H9 (cell line): ENCODE measurements around the gene SUN1. TPM values are rescaled to one million over a fixed set of nuclear protein-coding genes. Genes with fewer than 3 reads are reported as not detected.

ENCODE experiments used
- DNase-seq: peaks from one replicate; pipeline ENCODE4 v3.0.0-alpha.2; 2017
- H2AFZ ChIP-seq: one replicate; pipeline ENCODE4 v1.6.1; 2013; ENCODE audit warnings: mild to moderate bottlenecking, low read length, control low read depth, moderate library complexity
- H2AK5ac ChIP-seq: 2 replicates; pipeline ENCODE4 v1.6.1; 2013; ENCODE audit warnings: low read length, control low read depth, mixed read lengths; ENCODE audit not compliant: insufficient read length
- H2BK120ac ChIP-seq: one replicate; pipeline ENCODE4 v1.6.1; 2013; ENCODE audit warnings: low read depth, mild to moderate bottlenecking, low read length, control low read depth, inconsistent platforms; ENCODE audit not compliant: poor library complexity, severe bottlenecking
- H2BK12ac ChIP-seq: 2 replicates; pipeline ENCODE4 v1.6.1; 2013; ENCODE audit warnings: low read length, control low read depth, mixed read lengths, low read depth; ENCODE audit not compliant: insufficient read length
- H2BK15ac ChIP-seq: 2 replicates; pipeline ENCODE4 v1.6.1; 2013; ENCODE audit warnings: low read depth, low read length, control low read depth
- H2BK20ac ChIP-seq: one replicate; pipeline ENCODE4 v1.6.1; 2013; ENCODE audit warnings: low read depth, mild to moderate bottlenecking, low read length, control low read depth, inconsistent platforms; ENCODE audit not compliant: poor library complexity, severe bottlenecking
- H2BK5ac ChIP-seq: 2 replicates; pipeline ENCODE4 v1.6.1; 2013; ENCODE audit warnings: low read length, control low read depth, mixed read lengths; ENCODE audit not compliant: insufficient read length
- H3K14ac ChIP-seq: 2 replicates; pipeline ENCODE4 v1.6.1; 2013; ENCODE audit warnings: low read length, control low read depth; ENCODE audit not compliant: insufficient read depth
- H3K18ac ChIP-seq: 2 replicates; pipeline ENCODE4 v1.6.1; 2013; ENCODE audit warnings: low read depth, mild to moderate bottlenecking, mixed read lengths, low read length, control low read depth; ENCODE audit not compliant: insufficient read length
- H3K23ac ChIP-seq: 2 replicates; pipeline ENCODE4 v1.6.1; 2013; ENCODE audit warnings: low read length, control low read depth, mixed read lengths, low read depth; ENCODE audit not compliant: insufficient read length
- H3K23me2 ChIP-seq: 2 replicates; pipeline ENCODE4 v1.6.1; 2013; ENCODE audit warnings: low read depth, mild to moderate bottlenecking, mixed read lengths, low read length, control low read depth; ENCODE audit not compliant: insufficient read length, poor library complexity, severe bottlenecking
- H3K27ac ChIP-seq: 2 replicates; pipeline ENCODE4 v1.5.1; 2013; ENCODE audit warnings: low read length, control low read depth, mixed read lengths, low read depth; ENCODE audit not compliant: insufficient read length
- H3K27me3 ChIP-seq: 2 replicates; pipeline ENCODE4 v1.6.1; 2013; ENCODE audit warnings: low read length, control low read depth, inconsistent platforms; ENCODE audit not compliant: insufficient read depth
- H3K4ac ChIP-seq: 2 replicates; pipeline ENCODE4 v1.6.1; 2013; ENCODE audit warnings: low read depth, mild to moderate bottlenecking, control low read depth, inconsistent platforms, low read length, moderate library complexity
- H3K4me1 ChIP-seq: 2 replicates; pipeline ENCODE4 v1.6.1; 2013; ENCODE audit warnings: low read length, control low read depth, inconsistent platforms; ENCODE audit not compliant: insufficient read depth
- H3K4me2 ChIP-seq: 2 replicates; pipeline ENCODE4 v1.6.1; 2013; ENCODE audit warnings: low read length, control low read depth, mixed read lengths; ENCODE audit not compliant: insufficient read length, insufficient read depth
- H3K56ac ChIP-seq: 2 replicates; pipeline ENCODE4 v1.6.1; 2013; ENCODE audit warnings: low read depth, mild to moderate bottlenecking, mixed read lengths, low read length, control low read depth; ENCODE audit not compliant: insufficient read length
- H3K79me1 ChIP-seq: 2 replicates; pipeline ENCODE4 v1.6.1; 2013; ENCODE audit warnings: low read depth, mild to moderate bottlenecking, moderate library complexity, low read length, control low read depth, inconsistent platforms; ENCODE audit not compliant: insufficient read depth, poor library complexity, severe bottlenecking
- H3K79me2 ChIP-seq: 2 replicates; pipeline ENCODE4 v1.6.1; 2013; ENCODE audit warnings: low read length, control low read depth, inconsistent platforms; ENCODE audit not compliant: insufficient read depth
- H3K9ac ChIP-seq: 2 replicates; pipeline ENCODE4 v1.6.1; 2013; ENCODE audit warnings: low read length, control low read depth, mixed read lengths; ENCODE audit not compliant: insufficient read length; ENCODE audit errors: extremely low read depth
- H3K9me3 ChIP-seq: one replicate; pipeline ENCODE4 v1.6.1; 2013; ENCODE audit warnings: low read depth, low read length, inconsistent platforms; ENCODE audit not compliant: control insufficient read depth
- H3T11ph ChIP-seq: one replicate; pipeline ENCODE4 v1.6.1; 2013; ENCODE audit warnings: mild to moderate bottlenecking, low read length, control low read depth, inconsistent platforms
- H4K20me1 ChIP-seq: one replicate; pipeline ENCODE4 v1.6.1; 2013; ENCODE audit not compliant: control insufficient read depth, insufficient read length, insufficient read depth
- H4K5ac ChIP-seq: 2 replicates; pipeline ENCODE4 v1.6.1; 2013; ENCODE audit warnings: low read depth, mild to moderate bottlenecking, mixed read lengths, low read length, control low read depth; ENCODE audit not compliant: insufficient read length
- H4K8ac ChIP-seq: replicated peaks from 2 replicates; pipeline ENCODE4 v1.6.1; 2013; ENCODE audit warnings: low read length, control low read depth, mixed read lengths, low read depth; ENCODE audit not compliant: insufficient read length
- H4K91ac ChIP-seq: 2 replicates; pipeline ENCODE4 v1.6.1; 2013; ENCODE audit warnings: low read depth, mild to moderate bottlenecking, moderate library complexity, mixed read lengths, low read length, control low read depth; ENCODE audit not compliant: insufficient read length
- H3K27ac Mint-ChIP-seq, 3 experiments: 2 replicates in 2 of 3; 3 replicates in 1 of 3; pipeline ENCODE4 v1.8.0; 2020 to 2021; ENCODE audit warnings: mixed read lengths in 3 of 3, mild to moderate bottlenecking in 1 of 3, moderate library complexity in 1 of 3
- H3K27me3 Mint-ChIP-seq: 2 replicates; pipeline ENCODE4 v1.8.0; 2021; ENCODE audit warnings: low read depth, mild to moderate bottlenecking, moderate library complexity, mixed read lengths
- H3K36me3 Mint-ChIP-seq, 3 experiments: 2 replicates in 2 of 3; 3 replicates in 1 of 3; pipeline ENCODE4 v1.8.0; 2020 to 2021; ENCODE audit warnings: low read depth in 3 of 3, mixed read lengths in 3 of 3; ENCODE audit not compliant: insufficient read depth in 1 of 3
- H3K4me1 Mint-ChIP-seq, 2 experiments: 2 replicates each; pipeline ENCODE4 v1.8.0; 2020; ENCODE audit warnings: mixed read lengths in 2 of 2
- H3K4me3 Mint-ChIP-seq, 2 experiments: 2 replicates in 1 of 2; 3 replicates in 1 of 2; pipeline ENCODE4 v1.8.0; 2020 to 2021; ENCODE audit warnings: mild to moderate bottlenecking in 2 of 2, mixed read lengths in 2 of 2, moderate library complexity in 1 of 2
- H3K9me3 Mint-ChIP-seq, 2 experiments: 2 replicates in 1 of 2; 3 replicates in 1 of 2; pipeline ENCODE4 v1.8.0; 2020; ENCODE audit warnings: mild to moderate bottlenecking in 2 of 2, mixed read lengths in 2 of 2, moderate library complexity in 1 of 2
- CTCF ChIP-seq: fragments of 200-600 bp; sonication (generic); conservative IDR thresholded peaks from 3 replicates; pipeline ENCODE4 v1.8.0; 2021; ENCODE audit warnings: antibody characterized with exemption, mild to moderate bottlenecking
- whole genome bisulfite sequencing: extraction: QIAGEN DNeasy Blood & Tissue Kit; methylation state at CpG from one replicate; pipeline ENCODE4 v1.1.7; 2013; ENCODE audit warnings: missing lambda C conversion rate, low lambda C conversion rate, mixed read lengths; ENCODE audit not compliant: insufficient read length; ENCODE audit errors: extremely low coverage; 5-methylcytosine and 5-hydroxymethylcytosine counted together
- total RNA-seq: library from RNA; stranded (reverse); gene quantifications from 2 replicates; pipeline ENCODE4 v1.2.1, GENCODE V29; 2021

The SUN1 gene
- total RNA-seq, 1 experiment from 2014 or later, result 118 TPM

- H2AFZ ChIP-seq, result no peak overlapping the region
- Mint-ChIP-seq H3K4me1 (peaks cover 2 to 6% of the 10 kb centered on the region in 2 experiments; a peak in 1 of 4 replicates), H3K36me3 (peaks cover 16 to 33% (median 27%) of the 10 kb centered on the region in 3 experiments), H3K9me3 (peaks cover 0 to 3% of the 10 kb centered on the region in 2 experiments; a peak in 1 of 5 replicates), H3K27ac (no peak overlapping the region; a peak in 1 of 7 replicates), H3K4me3 (no peak overlapping the region), H3K27me3 (no peaks in the 10 kb centered on the region)
- no peak overlapping the region for H3K9ac ChIP-seq
- H2BK12ac ChIP-seq, result no peak overlapping the region
- no peak overlapping the region for H2AK5ac ChIP-seq
- no peak overlapping the region for H3T11ph ChIP-seq
- DNase-seq, result no peak
- peaks cover 9% of the 10 kb centered on the region for H3K79me1 ChIP-seq
- H3K18ac ChIP-seq, result no peak overlapping the region
- H2BK20ac ChIP-seq, result no peak overlapping the region
- H3K4me1 ChIP-seq, result no peaks in the 10 kb centered on the region
- WGBS, result no CpG with 5 or more reads among the region's 25 CpGs
- H2BK15ac ChIP-seq, result no peak overlapping the region
- no peak overlapping the region for H3K27ac ChIP-seq
- no peak overlapping the region for H3K56ac ChIP-seq
- H3K14ac ChIP-seq, result no peak overlapping the region
- no peak overlapping the region for H3K23ac ChIP-seq
- H2BK120ac ChIP-seq, result no peak overlapping the region
- H4K8ac ChIP-seq, result no peak overlapping the region
- no peaks in the 10 kb centered on the region for H3K9me3 ChIP-seq
- no peak overlapping the region for H3K4me2 ChIP-seq
- peaks cover 39% of the 10 kb centered on the region; the same call in 1 of the 2 replicates for H3K79me2 ChIP-seq
- H4K5ac ChIP-seq, result no peak overlapping the region
- no peak overlapping the region for H4K91ac ChIP-seq
- H4K20me1 ChIP-seq, result no peaks in the 10 kb centered on the region
- no peaks in the 10 kb centered on the region for H3K27me3 ChIP-seq
- TF ChIP-seq CTCF, result no peak
- no peak overlapping the region for H2BK5ac ChIP-seq
- no peak overlapping the region for H3K4ac ChIP-seq
- H3K23me2 ChIP-seq, result no peaks in the 10 kb centered on the region
Observed at GRCh38 chr7:885261-885892, 53.1 kb downstream of the SUN1 start.
